Stimulated activated CD8-positive, alpha-beta memory T cell treated with anti-CD3 and anti-CD28 coated beads, Interleukin-15, amount 100 ng/mL, for 24 hours (primary cell): ENCODE measurements around the gene LY6G6D.

Experiments used
- DNase-seq: peaks from one replicate; pipeline ENCODE4 v3.0.0-alpha.2; 2020; ENCODE audit warnings: low read depth

The LY6G6D gene

DNA sequence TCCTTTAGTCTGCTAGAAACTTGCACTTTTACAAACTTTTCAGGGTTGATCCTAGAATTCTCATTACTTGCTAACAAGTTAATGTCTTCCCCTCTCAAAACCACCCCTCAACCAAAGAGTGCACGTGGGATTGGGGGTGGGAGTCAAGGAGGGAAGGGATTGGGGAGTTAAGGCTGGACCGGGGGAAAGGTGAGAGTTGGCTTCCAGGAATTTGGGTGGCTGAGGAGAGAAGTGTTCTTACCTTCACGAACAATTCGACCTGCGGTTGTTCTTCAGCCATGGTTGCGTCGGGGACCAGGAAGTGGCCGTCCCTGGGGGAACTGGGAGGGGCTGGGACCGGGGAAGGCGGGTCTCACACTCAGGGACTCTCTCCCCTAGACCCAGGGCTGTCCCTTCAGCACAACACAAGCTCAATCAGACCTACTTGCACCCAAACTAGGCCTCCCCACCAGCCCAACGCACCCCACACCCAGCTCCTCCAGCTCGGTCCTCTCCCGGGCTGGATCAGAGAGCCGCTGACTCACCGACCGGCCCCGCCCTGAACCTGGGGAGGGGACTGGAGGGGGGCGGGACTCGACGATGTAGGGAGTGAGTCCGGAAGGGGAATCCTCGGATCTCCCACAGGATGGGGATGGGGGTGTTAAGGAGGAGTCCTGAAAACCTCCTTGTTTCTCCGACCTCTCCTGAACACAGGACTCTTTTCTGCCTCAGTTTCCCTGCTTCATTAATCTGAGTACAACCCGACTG is 21.0 kb downstream of the LY6G6D start, which contains the start of gene CLIC1:
Gene CLIC1 (minus strand): TSS at position 510 of the 747 bp plus-strand sequence. CDS start 230 bp downstream, at position 280.
- peak; percentile 58 for DNase-seq

DNA sequence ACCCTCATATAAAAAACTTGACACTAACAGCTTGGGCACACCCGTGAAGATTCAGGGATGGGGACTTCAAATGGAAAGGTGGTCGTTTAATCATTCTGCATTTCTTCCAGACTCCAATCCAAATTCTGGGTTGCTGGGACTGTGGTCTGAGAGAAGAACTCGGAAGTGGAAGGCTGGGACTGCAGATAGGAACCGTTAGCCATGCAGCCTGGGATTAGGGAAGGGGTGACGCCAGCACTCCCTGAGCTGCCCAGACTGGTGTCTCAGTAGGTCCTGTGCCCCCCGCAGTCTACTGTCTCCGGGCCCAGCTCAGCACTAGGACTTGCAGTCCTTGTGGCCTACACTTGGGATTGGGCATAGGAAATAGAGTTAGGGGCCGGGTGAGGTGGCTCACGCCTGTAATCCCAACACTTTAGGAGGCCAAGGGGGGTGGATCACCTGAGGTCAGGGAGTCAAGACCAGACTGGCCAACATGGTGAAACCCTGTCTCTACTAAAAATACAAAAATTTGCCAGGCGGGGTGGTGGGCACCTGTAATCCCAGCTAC is 21.7 kb downstream of the LY6G6D start:
- no peak for DNase-seq

DNA sequence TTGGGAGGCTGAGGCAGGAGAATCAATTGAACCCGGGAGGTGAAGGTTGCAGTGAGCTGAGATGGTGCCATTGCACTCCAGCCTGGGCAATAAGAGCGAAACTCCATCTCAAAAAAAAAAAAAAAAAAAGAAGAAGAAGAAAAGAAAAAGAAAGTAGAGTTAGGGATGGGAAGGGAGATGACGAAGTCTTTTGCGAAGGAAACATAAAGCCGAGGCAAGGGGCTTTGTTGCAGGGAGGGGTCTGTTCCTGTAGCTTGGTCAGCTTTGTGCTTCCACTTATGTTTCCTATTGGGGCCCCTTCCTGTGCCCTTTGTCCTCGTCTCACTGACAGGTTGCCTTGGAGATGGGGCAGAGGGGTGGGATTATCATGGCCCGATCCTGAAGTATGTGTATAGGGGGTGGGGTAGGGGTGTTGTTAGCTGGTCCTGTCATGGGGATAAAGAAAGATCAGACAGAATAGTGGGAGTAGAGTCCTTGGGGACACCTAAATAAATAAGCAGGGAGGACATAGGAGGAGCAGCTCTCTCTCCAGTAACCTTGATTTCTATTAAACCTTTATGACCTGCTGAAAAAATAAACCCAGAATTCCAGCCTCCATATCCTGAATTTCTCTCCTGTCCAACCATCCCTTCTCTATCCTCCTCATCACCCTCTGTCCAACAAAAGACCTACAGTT is 22.3 kb downstream of the LY6G6D start:
- DNase-seq, result no peak

DNA sequence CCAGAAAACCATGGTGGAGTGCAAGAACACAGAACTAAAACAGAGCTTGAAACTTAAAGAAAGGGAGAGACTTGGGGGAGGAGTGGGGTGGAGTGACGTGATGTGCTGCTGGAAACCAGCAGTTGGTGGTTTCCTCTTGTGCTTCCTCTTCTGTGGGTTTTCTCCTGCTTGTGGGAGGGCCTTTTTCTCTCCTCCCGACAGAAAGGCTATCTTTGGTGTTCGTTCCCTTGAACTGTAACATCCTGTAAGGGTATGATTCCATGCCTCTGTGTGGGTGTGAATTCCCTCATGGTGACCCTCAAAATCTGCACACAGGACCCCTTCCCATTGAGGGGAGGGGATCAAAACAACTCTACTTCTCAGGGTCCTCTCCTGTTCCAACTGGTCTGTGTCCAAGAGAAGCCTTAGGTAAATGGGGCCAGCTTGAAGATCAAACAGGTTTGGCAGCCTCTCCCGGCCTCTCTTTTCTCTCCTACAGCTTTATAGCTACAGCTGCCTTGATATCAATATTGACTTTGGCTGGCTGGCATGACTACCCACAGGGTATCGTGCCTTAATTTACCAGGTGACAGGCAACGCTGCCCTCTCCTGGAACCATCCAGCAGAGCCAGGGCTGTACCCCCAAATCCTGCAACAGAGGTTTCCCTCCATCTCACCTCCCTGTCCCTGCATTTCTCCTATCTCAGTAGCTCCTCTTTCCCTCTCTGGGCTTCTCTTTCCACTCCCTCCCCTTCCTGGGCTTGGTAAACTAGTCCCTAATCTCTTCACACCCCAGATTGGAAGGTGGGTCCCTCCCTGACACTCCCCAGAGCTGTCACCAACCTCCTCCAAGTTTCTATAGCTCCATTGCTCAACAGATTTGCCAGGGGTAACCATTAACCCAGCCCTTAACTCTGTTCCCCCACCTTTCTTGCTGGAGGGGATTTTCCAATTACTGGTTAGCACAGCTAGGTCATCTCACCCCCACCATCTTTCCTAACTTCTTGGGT is 23.1 kb downstream of the LY6G6D start:
- no peak for DNase-seq

DNA sequence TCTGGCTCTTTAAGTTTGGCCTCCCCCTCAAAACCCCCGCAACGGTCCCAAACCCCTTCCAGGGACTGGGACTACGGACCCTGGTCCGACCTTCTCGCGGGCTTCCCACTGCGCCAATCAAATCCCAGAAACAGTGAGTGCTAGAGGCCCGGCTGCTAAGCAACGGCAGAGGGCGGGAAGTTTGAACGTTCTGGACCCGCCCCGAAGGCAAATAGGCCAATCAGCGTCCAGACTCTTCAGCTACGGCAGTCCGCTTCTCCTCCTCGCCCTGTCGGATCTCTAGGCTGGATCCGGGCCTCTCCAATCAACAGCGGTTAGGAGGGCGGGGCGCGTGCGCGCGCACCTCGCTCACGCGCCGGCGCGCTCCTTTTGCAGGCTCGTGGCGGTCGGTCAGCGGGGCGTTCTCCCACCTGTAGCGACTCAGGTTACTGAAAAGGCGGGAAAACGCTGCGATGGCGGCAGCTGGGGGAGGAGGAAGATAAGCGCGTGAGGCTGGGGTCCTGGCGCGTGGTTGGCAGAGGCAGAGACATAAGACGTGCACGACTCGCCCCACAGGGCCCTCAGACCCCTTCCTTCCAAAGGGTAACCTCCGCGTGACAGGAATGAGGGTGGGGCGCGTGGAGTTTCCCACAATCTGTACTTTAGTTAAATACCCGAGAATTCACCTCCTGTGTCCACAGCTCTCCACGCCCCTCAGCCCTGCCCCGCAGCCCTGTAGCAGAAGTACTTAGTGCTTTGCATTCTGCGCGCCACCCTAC is 24.7 kb downstream of the LY6G6D start, which contains the start of gene MSH5:
Gene MSH5 (plus strand): TSS at position 367 of the 758 bp plus-strand sequence. CDS start 462 bp downstream, outside the sequence.
- peak; percentile 94 for DNase-seq

DNA sequence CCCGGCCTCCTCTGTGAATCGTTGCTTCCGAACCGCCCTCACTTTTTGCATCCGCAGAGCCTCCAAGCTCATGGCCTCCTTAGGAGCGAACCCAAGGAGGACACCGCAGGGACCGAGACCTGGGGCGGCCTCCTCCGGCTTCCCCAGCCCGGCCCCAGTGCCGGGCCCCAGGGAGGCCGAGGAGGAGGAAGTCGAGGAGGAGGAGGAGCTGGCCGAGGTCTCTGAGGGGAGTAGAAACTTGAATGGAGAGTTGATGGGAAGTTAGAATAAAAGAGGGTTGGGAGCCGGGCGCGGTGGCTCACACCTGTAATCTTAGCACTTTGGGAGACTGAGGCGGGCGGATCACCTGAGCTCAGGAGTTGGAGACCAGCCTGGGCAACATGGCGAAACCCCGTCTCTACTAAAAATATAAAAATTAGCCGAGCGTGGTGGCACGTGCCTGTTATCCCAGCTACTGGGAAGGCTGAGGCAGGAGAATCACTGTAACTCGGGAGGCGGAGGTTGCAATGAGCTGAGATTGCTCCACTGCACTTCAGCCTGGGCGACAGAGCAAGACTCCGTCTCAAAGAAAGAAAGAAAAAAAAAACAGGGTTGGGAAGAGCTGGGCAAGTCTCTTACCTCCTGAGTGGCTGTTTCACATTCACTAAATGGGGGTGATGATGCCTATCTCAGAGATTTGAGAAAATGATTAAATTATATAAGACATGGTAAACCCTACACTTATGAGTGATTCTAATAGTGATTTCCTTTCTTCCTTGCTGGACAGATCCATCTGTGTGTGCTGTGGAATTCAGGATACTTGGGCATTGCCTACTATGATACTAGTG is 25.5 kb downstream of the LY6G6D start:
- no peak for DNase-seq

DNA sequence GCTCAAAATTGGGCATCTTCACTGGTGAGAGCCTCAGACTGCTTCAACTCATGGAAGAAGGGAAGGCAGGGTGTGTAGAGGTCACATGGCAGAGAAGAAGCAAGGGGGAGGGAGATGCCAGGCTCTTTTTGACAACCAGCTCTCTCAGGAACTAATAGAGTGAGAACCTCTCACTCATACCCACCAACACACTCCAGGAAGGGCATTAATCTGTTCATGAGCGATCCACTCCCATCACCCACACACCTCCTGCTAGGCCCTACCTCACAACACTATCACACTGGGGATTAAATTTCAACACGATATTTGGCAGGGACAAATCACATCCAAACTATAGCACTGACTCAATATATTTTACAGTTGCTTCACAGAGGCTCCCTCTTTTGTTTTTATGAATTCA is 26.7 kb downstream of the LY6G6D start:
- DNase-seq, result no peak

DNA sequence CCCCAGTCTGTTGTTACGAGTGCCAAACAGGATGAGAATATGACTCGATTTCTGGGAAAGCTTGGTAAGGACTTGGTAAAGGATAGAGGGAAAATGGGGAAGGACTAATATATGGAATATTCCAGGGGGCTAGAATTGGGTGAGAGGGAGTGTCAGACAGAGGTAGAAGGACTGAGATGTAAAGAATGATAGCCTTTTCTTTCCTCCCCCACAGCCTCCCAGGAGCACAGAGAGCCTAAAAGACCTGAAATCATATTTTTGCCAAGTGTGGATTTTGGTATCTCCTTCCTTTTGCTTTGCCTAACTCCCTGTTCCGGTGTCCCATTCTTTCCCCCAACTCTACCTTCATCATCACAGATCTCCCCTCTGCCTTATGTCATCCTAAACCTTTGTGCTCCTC is 27.7 kb downstream of the LY6G6D start:
- DNase-seq, result no peak

DNA sequence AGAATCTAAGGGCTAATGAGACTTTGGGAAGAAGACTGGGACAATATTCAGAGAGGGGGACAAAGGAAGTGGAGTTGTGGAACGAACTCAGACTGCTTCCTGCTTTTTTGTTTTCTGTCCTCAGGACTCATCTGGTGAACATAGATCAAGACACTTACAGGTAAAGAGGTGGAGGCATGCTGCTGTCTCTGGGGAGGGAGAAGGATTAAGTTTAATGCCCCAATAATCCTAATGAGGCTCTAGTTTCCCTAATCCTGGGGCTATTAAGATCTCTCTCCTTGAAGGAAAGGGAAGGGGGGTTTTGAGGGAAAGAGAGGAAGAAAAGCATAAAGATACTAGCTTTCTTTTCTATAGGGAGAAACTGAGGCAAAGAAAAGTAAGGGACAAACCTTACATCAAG is 29.3 kb downstream of the LY6G6D start:
- DNase-seq, result no peak

DNA sequence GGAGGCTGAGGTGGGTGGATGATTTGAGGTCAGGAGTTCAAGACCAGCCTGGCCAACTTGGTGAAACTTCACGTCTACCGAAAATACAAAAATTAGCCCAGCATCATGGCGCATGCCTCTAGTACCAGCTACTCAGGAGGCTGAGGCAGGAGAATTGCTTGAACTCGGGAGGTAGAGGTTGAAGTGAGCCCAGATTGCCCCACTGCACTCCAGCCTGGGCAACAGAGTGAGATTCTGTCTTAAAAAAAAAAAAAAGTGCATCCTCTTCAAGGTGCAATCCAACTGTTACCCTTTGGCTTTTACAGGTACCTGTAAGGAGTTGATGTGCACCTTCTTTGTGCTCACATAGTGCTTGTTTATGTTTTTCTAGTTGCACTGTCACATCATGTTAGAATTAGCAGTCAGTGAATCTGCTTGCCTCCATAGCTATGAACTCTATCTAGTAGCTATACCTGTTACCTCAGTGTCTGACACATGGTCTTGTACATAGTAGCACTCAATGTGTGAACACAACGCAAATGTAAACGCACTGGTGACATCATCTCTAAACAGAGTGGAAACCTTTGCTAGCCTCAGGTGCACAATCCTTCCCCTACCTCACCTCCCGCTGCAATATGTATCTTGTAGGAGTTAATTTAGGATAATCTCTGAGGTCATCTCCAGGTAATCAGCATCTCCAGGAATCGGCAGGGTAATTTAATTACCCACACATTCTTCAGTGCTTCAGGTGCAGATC is 34.3 kb downstream of the LY6G6D start:
- DNase-seq, result no peak

DNA sequence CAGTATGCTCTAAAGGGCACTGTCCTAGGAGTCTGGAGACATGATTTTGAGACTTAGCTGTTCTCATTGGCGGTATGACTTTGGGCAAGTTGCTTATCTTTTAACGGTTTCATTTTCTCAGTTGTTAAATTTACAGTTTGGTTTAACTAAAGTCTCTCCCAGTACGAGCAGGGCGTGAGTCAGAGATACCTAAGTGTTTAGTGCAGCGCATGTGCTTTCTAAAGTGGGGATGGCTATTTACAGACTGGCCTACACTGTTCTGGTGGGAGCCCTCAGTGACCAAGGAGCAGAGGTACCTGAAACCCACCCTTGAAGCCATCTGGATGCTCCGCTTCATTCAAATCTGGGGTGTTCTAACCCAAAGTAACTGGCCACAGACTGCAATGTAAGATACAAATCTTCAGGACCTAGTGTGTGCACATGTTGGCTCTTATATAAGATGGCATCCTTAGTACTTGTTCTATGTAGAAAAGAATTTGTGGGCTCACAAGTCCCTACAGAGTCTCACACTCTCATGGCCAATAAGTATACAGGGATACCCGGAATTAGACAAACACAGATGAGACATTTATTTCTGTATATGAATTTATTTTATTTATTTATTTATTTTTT is 35.4 kb downstream of the LY6G6D start:
- DNase-seq, result no peak

DNA sequence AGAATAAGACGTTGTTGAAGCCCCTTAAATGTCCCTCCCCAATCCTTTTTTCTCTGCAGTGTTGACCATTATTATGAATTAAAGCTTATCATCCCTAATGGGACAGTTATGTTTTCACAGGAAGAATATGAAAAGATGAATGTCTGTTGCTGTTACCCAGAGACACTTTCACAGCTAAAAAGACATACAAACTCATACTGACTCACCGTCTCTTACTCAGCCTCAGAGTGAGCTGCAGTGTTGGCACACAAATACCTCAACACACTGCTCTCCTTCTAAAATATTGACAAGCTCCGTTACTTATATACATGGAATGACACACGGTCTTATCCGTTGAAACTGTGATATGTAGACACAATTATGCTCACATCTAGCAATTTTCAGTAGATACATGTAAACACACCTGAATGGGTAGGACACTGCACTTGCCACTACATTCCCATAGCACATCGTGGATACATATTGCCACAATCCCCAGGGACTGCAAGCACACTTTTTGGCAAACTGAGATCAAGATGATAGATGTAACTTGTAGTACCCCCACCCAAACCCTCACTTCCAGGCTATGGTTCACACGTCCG is 37.7 kb downstream of the LY6G6D start:
- DNase-seq, result no peak

DNA sequence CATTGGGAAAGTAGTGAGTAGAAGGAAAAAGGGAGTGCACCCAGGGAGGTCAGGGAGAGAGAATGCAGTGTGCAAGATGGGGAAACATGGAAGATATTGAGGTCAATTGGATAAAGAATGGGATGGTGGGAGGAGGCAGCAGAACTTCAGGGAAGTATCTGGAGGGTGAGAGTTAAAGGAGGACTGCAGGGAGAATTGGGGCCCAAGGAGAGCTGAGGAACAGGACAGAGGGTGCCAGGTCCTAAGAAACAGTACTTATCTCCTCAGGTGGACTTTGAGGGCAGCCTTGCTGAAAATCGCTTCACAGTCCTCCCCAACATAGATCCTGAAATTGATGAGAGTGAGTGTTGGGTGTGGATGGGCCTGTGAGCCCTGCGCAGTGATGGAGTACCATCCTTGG is 43.1 kb downstream of the LY6G6D start:
- DNase-seq, result no peak

DNA sequence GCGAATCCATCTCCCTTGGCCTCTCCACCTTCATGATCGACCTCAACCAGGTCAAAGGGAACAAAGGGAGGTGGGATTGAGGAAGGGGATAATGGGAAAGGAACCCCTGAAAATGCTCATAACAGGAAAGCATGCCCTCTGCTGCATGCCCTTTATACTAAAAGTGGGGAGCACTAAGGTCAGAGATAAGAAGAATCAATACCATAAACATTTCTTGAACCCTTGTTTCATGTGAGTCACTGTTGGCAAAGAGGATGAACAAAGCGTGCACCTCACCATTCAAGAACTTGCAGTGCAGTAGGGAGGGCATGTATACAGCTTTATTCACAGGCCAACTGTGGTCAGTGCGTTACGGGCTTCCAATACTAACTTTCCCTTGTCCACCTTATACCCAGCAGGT is 45.6 kb downstream of the LY6G6D start:
- no peak for DNase-seq

DNA sequence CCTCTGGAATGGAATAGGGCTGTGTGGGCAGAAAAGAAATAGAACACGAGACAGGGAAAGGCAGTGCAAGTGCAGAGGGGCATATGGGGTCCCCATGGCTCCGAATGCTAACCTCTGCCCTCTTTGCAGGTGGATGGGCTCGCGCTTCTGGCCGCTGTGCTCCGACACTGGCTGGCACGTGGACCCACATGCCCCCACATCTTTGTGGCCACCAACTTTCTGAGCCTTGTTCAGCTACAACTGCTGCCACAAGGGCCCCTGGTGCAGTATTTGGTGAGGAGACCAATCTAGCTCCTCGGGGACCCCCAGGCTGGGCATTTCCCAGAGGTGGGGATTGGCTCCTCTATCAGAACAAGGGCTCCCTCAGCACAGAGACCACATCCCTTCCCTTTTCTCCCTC is 46.2 kb downstream of the LY6G6D start:
- no peak for DNase-seq

DNA sequence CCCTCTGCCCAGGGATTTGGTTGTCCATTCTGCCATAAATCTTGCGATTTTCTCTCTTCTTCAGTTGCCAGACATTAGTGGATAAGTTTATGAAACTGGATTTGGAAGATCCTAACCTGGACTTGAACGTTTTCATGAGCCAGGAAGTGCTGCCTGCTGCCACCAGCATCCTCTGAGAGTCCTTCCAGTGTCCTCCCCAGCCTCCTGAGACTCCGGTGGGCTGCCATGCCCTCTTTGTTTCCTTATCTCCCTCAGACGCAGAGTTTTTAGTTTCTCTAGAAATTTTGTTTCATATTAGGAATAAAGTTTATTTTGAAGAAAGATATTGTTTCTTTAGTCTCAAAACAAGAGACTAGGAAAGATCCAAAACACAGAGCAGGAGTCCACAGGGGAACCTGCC is 47.2 kb downstream of the LY6G6D start, which contains the start of gene SAPCD1:
Gene SAPCD1 (plus strand): TSS at position 301 of the 400 bp plus-strand sequence. CDS start 399 bp downstream, outside the sequence.
- DNase-seq, result no peak

DNA sequence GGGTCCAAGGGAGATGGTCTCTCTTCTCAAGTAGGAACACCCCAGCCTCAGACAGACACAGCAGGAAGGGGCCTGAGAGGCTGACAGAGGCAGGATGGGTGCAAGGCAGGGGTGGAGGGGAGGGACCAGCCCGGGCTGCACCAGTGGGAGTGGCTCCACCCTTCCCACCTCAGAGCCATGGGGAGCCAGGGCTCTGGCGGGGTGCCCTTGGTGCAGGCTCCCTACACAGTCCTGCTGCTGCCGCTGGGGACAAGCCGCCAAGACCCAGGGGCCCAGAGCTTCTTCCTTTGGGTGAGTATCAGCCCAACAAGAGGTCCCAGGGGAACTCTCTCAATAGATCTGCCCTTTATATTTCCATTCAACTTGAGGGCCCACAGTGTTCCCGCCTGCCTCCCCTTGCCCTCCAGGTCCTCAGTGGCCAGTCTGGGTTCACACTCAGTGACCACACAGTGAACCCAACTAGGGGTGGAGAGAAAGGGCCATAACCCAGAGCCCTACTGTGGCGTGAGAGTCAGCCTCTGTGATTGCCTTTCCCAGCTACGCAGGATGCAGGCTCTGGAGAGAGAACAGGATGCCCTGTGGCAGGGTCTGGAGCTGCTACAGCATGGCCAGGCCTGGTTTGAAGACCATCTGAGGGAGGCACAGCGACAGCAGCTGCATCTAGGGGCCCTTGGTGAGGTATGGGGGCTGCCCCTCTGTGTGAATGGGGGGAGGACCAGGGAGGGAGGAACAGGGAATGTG is 47.9 kb downstream of the LY6G6D start:
- DNase-seq, result no peak

DNA sequence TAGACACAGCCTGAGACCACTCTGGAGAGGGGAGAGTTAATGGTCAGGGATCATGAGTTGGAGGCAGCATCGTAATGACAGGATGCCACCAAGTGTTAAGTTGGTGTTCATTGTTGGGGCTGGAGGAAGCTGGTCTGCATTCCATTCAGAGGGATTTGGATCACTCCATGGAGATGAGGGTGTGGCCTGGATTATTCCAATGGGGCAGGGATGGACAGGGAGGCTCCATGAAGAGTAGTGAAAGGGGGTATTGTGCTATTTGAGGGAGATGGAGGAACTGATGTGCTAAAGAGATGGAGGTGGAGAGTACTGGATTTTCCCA is 48.4 kb downstream of the LY6G6D start:
- DNase-seq, result no peak
